Activated naive CD4-positive, alpha-beta T cell treated with anti-CD3 and anti-CD28 coated beads, Interleukin-2, amount 10 ng/mL, durations not matched to agents 7 days and 5 days (primary cell): ENCODE data around the gene TUBB1.

ENCODE experiments used
- CTCF ChIA-PET: fragments of 350-600 bp; sonication (Branson Sonifier 250); formaldehyde crosslinking; loops from one replicate; lab custom pipeline; 2021; ENCODE audit warnings: antibody characterized with exemption; lab: Charles Lee
- DNase-seq: peaks from one replicate; pipeline ENCODE4 v3.0.0-alpha.2; 2020
- H3K27ac Mint-ChIP-seq: one replicate; pipeline ENCODE4 v1.8.0; 2021; ENCODE audit warnings: mild to moderate bottlenecking, moderate library complexity, mixed read lengths
- H3K27me3 Mint-ChIP-seq: one replicate; pipeline ENCODE4 v1.8.0; 2021; ENCODE audit warnings: mild to moderate bottlenecking, mixed read lengths
- H3K36me3 Mint-ChIP-seq: one replicate; pipeline ENCODE4 v1.8.0; 2021; ENCODE audit warnings: mixed read lengths
- H3K4me1 Mint-ChIP-seq: one replicate; pipeline ENCODE4 v1.8.0; 2021; ENCODE audit warnings: mixed read lengths
- H3K4me3 Mint-ChIP-seq: one replicate; pipeline ENCODE4 v1.8.0; 2021; ENCODE audit warnings: mild to moderate bottlenecking, moderate library complexity, mixed read lengths
- H3K9me3 Mint-ChIP-seq: one replicate; pipeline ENCODE4 v1.8.0; 2021; ENCODE audit warnings: mixed read lengths

TUBB1 gene

GRCh38 chr20:58995461-58996225 lies 23.6 kb upstream of the TUBB1 start:
- no peak overlapping the region for H3K4me3 Mint-ChIP-seq
- CTCF ChIA-PET, result interaction anchor here (1.4 kb wide), 1 partner anchor 212 kb away, joined by 4 read pairs; no protein-coding TSS in a partner anchor
- peak overlapping the region; percentile 56 for H3K27ac Mint-ChIP-seq
- H3K9me3 Mint-ChIP-seq, result no peaks in the 10 kb centered on the region
- peaks cover 2% of the 10 kb centered on the region for H3K4me1 Mint-ChIP-seq
- no peak for DNase-seq
- H3K36me3 Mint-ChIP-seq, result peaks cover 61% of the 10 kb centered on the region
- no peaks in the 10 kb centered on the region for H3K27me3 Mint-ChIP-seq

- Mint-ChIP-seq H3K9me3 (no peaks in the 10 kb centered on the region), H3K27ac (no peak overlapping the region), H3K36me3 (peaks cover 59% of the 10 kb centered on the region), H3K4me3 (no peak overlapping the region), H3K4me1 (peaks cover 2% of the 10 kb centered on the region), H3K27me3 (no peaks in the 10 kb centered on the region)
- CTCF ChIA-PET, result interaction anchor here (1.4 kb wide), 1 partner anchor 211 kb away, joined by 4 read pairs; no protein-coding TSS in a partner anchor
- no peak for DNase-seq
Observed at GRCh38 chr20:58996226-58996611, 23.0 kb upstream of the TUBB1 start.

- Mint-ChIP-seq H3K9me3 (no peaks in the 10 kb centered on the region), H3K27me3 (no peaks in the 10 kb centered on the region), H3K4me3 (no peak overlapping the region), H3K36me3 (peaks cover 60% of the 10 kb centered on the region), H3K4me1 (peaks cover 3% of the 10 kb centered on the region), H3K27ac (no peak overlapping the region)
- no peak for DNase-seq
- CTCF ChIA-PET, result no interaction called here
Observed at GRCh38 chr20:58997141-58997770, 22.0 kb upstream of the TUBB1 start.

- Mint-ChIP-seq H3K27me3 (no peaks in the 10 kb centered on the region), H3K36me3 (peaks cover 60% of the 10 kb centered on the region), H3K27ac (no peak overlapping the region), H3K9me3 (no peaks in the 10 kb centered on the region), H3K4me1 (peaks cover 16% of the 10 kb centered on the region), H3K4me3 (no peak overlapping the region)
- CTCF ChIA-PET, result no interaction called here
- DNase-seq, result no peak
Observed at GRCh38 chr20:58998656-58999055, 20.6 kb upstream of the TUBB1 start.

- peaks cover 53% of the 10 kb centered on the region for H3K36me3 Mint-ChIP-seq
- no peak overlapping the region for H3K4me3 Mint-ChIP-seq
- H3K9me3 Mint-ChIP-seq, result no peaks in the 10 kb centered on the region
- H3K27me3 Mint-ChIP-seq, result no peaks in the 10 kb centered on the region
- DNase-seq, result no peak
- peaks cover 32% of the 10 kb centered on the region for H3K4me1 Mint-ChIP-seq
- no peak overlapping the region for H3K27ac Mint-ChIP-seq
- CTCF ChIA-PET, result no interaction called here
Observed at GRCh38 chr20:59000326-59000725, 18.9 kb upstream of the TUBB1 start.

- Mint-ChIP-seq H3K27ac (no peak overlapping the region), H3K4me1 (peaks cover 38% of the 10 kb centered on the region), H3K9me3 (no peaks in the 10 kb centered on the region), H3K27me3 (no peaks in the 10 kb centered on the region), H3K4me3 (no peak overlapping the region), H3K36me3 (peaks cover 46% of the 10 kb centered on the region)
- CTCF ChIA-PET, result no interaction called here
- DNase-seq, result no peak
Observed at GRCh38 chr20:59001068-59001448, 18.2 kb upstream of the TUBB1 start.

- no peaks in the 10 kb centered on the region for H3K9me3 Mint-ChIP-seq
- peaks cover 41% of the 10 kb centered on the region for H3K4me1 Mint-ChIP-seq
- H3K4me3 Mint-ChIP-seq, result no peak overlapping the region
Observed at GRCh38 chr20:59001449-59002171, 17.6 kb upstream of the TUBB1 start.

GRCh38 chr20:59002388-59002787 lies 16.8 kb upstream of the TUBB1 start:
- CTCF ChIA-PET, result no interaction called here
- peaks cover 41% of the 10 kb centered on the region for H3K4me1 Mint-ChIP-seq
- H3K27me3 Mint-ChIP-seq, result no peaks in the 10 kb centered on the region
- H3K4me3 Mint-ChIP-seq, result no peak overlapping the region
- peaks cover 39% of the 10 kb centered on the region for H3K36me3 Mint-ChIP-seq
- no peaks in the 10 kb centered on the region for H3K9me3 Mint-ChIP-seq
- no peak for DNase-seq
- H3K27ac Mint-ChIP-seq, result peak overlapping the region; percentile 1

More at GRCh38 chr20:59001449-59002171, 17.6 kb upstream of the TUBB1 start:
- no peak for DNase-seq
- Mint-ChIP-seq H3K36me3 (peaks cover 43% of the 10 kb centered on the region), H3K27me3 (no peaks in the 10 kb centered on the region), H3K27ac (peak overlapping the region; percentile 37)
- CTCF ChIA-PET, result no interaction called here

GRCh38 chr20:59002874-59003399 lies 16.3 kb upstream of the TUBB1 start:
- Mint-ChIP-seq H3K36me3 (peaks cover 35% of the 10 kb centered on the region), H3K27ac (peak overlapping the region; percentile 24), H3K27me3 (peaks cover under 1% of the 10 kb centered on the region), H3K9me3 (no peaks in the 10 kb centered on the region), H3K4me3 (no peak overlapping the region), H3K4me1 (peaks cover 43% of the 10 kb centered on the region)
- CTCF ChIA-PET, result no interaction called here
- DNase-seq, result no peak

GRCh38 chr20:59003836-59004492 lies 15.3 kb upstream of the TUBB1 start:
- H3K9me3 Mint-ChIP-seq, result no peaks in the 10 kb centered on the region
- H3K4me3 Mint-ChIP-seq, result peak overlapping the region; percentile 79
- H3K4me1 Mint-ChIP-seq, result peaks cover 43% of the 10 kb centered on the region
- DNase-seq, result no peak
- peaks cover 32% of the 10 kb centered on the region for H3K36me3 Mint-ChIP-seq
- peaks cover 11% of the 10 kb centered on the region for H3K27me3 Mint-ChIP-seq
- H3K27ac Mint-ChIP-seq, result peak overlapping the region; percentile 62
- CTCF ChIA-PET, result no interaction called here

- Mint-ChIP-seq H3K9me3 (no peaks in the 10 kb centered on the region), H3K4me1 (peaks cover 43% of the 10 kb centered on the region), H3K4me3 (peak overlapping the region; percentile 79), H3K27ac (peak overlapping the region; percentile 89), H3K27me3 (peaks cover 16% of the 10 kb centered on the region), H3K36me3 (peaks cover 30% of the 10 kb centered on the region)
- DNase-seq, result no peak
- CTCF ChIA-PET, result no interaction called here
Observed at GRCh38 chr20:59004493-59004762, 14.8 kb upstream of the TUBB1 start.

GRCh38 chr20:59004763-59005522 lies 14.3 kb upstream of the TUBB1 start:
- peak; percentile 67 for DNase-seq
- no peaks in the 10 kb centered on the region for H3K9me3 Mint-ChIP-seq
- peaks cover 29% of the 10 kb centered on the region for H3K36me3 Mint-ChIP-seq
- peaks cover 45% of the 10 kb centered on the region for H3K4me1 Mint-ChIP-seq
- H3K27me3 Mint-ChIP-seq, result peaks cover 21% of the 10 kb centered on the region
- H3K4me3 Mint-ChIP-seq, result peak overlapping the region; percentile 79
- peak overlapping the region; percentile 89 for H3K27ac Mint-ChIP-seq
- CTCF ChIA-PET, result no interaction called here

GRCh38 chr20:59005523-59006166 lies 13.6 kb upstream of the TUBB1 start:
- DNase-seq, result no peak
- Mint-ChIP-seq H3K27ac (peak overlapping the region; percentile 89), H3K9me3 (no peaks in the 10 kb centered on the region), H3K4me3 (peak overlapping the region; percentile 79), H3K36me3 (peaks cover 25% of the 10 kb centered on the region), H3K27me3 (peaks cover 28% of the 10 kb centered on the region), H3K4me1 (peaks cover 51% of the 10 kb centered on the region)
- CTCF ChIA-PET, result no interaction called here
